GM06990 (cell line): Measurements from ENCODE around the gene DOLPP1.
A peak's percentile ranks its signal among the peaks of the same experiment; 100 is the strongest.

ENCODE experiments used
- DNase-seq: peaks from one replicate; pipeline ENCODE4 v3.0.0-alpha.2; 2011; ENCODE audit not compliant: insufficient read length; ENCODE audit errors: extremely low read depth
- H3K27me3 ChIP-seq: replicated peaks from 2 replicates; pipeline ENCODE4 v1.6.0; 2011; ENCODE audit warnings: low read length; ENCODE audit not compliant: control insufficient read depth, insufficient read depth
- H3K36me3 ChIP-seq: 2 replicates; pipeline ENCODE4 v1.5.1; 2011; ENCODE audit warnings: low read length; ENCODE audit not compliant: control insufficient read depth, insufficient read depth
- H3K4me3 ChIP-seq: replicated peaks from 2 replicates; pipeline ENCODE4 v1.5.1; 2011; ENCODE audit warnings: low read depth, mild to moderate bottlenecking, control low read depth, low read length
- CTCF ChIP-seq: IDR thresholded peaks from 2 replicates; pipeline ENCODE4 v1.5.1; 2011; ENCODE audit warnings: low read length, control low read depth, mild to moderate bottlenecking, inconsistent platforms; ENCODE audit not compliant: insufficient read depth, poor library complexity, severe bottlenecking

The DOLPP1 gene

DNA sequence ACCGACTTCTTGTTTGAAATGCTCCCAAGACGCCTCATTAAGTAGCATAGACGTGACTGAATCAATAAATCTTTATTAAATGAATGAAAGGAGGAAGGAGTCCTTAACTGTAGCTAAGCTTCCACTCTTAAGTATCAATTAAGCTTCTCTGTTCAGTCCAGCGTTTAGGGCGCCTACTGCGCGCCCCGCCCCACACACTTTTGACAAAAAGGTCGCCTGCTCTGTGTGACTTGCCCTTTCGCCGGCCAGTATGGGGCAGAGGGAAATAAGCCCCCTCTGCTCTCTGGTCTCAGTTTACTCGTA, 662 bp upstream of the DOLPP1 start:
- H3K27me3 ChIP-seq, result no peaks in the 10 kb centered on the region
- no peak for TF ChIP-seq CTCF
- DNase-seq, result no peak
- peak overlapping the region; percentile 63 for H3K4me3 ChIP-seq
- H3K36me3 ChIP-seq, result peaks cover 4% of the 10 kb centered on the region

DNA sequence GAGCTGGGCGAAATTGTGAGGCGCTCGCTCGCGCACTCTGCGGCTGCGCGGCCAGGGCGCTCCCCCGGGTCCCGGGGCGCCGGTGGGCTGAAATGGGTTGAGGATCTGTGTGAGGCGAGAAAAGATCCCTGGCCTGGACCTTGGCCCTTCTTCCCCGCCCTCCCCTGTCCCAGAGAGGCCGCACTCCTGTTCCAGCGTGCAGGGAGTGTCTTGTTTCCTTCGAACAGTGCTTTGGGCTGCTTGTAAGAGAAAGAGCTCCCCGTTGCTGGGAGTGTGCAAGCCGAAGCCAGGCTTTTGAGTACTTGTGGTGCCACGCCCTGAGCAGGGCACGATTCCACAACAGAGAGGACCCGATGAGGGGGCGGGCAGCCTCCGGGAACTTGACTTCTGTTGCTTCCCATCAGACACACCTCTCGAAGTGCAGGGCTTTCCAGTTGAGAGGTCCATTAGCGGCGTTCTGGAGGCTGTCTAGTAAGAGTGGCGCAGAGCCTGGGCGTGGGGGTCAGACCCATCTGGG, 535 bp downstream of the DOLPP1 start:
- Histone ChIP-seq H3K4me3 (peak overlapping the region; percentile 94), H3K36me3 (peaks cover 14% of the 10 kb centered on the region), H3K27me3 (no peaks in the 10 kb centered on the region)
- no peak for TF ChIP-seq CTCF
- no peak for DNase-seq

- H3K4me3 ChIP-seq, result no peak overlapping the region
- peaks cover 26% of the 10 kb centered on the region for H3K36me3 ChIP-seq
- no peak for DNase-seq
- no peaks in the 10 kb centered on the region for H3K27me3 ChIP-seq
- no peak for TF ChIP-seq CTCF
Measured at GRCh38 chr9:129084087-129084486, 3.2 kb downstream of the DOLPP1 start.

DNA sequence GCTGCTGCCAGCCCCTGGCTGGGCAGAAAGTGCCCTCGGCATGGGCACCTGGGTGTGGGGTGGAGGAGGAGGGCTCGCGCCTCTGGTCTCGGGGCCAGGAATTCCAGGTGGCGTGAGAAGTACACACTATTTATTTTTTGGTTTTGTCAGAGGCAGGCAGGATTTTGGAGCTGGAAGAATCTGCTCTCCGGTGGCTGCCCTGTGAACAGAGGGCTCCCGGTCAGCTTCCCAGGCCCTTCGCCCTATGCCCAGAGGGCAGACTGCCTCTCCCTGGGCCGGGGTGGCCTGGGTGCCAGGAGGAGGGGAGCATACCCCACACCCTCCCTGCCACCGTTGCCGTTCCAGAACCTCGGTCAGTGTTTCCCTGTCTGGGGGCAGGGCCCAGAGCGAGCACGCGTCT, 8.3 kb downstream of the DOLPP1 start:
- TF ChIP-seq CTCF, result no peak
- Histone ChIP-seq H3K27me3 (no peaks in the 10 kb centered on the region), H3K36me3 (peaks cover 35% of the 10 kb centered on the region), H3K4me3 (no peak overlapping the region)
- DNase-seq, result no peak

GRCh38 chr9:129093602-129094386, 12.9 kb downstream of the DOLPP1 start:
- Histone ChIP-seq H3K36me3 (peaks cover 10% of the 10 kb centered on the region), H3K27me3 (no peaks in the 10 kb centered on the region), H3K4me3 (no peak overlapping the region)
- no peak for DNase-seq
- TF ChIP-seq CTCF, result no peak
